Activated gamma-delta T cell (primary cell): ENCODE results near the gene DCBLD1.

ENCODE experiments used
- DNase-seq: peaks from one replicate; lab custom pipeline; 2025; lab: John Stamatoyannopoulos, UW

Gene DCBLD1

DNA sequence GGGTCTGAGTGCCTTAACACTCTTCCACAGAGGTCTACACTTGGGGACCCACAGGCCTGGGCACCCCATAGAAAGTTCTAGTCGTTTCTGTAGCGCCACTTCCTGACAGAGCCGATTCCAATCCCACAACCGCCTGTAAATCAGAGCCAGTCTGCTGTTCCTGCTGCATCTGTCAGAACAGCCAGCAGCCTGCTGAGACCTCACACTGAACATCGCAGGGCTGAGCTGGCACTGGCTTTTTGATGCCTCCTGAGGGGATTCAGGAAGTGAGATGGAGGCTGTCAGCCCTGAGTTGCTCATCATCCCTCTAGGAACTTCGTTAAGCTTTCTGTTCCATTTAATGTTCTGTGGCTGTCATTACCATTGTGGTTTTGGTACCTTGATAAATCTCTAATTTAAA, 48.9 kb downstream of the DCBLD1 start:
- DNase-seq, result no peak

DNA sequence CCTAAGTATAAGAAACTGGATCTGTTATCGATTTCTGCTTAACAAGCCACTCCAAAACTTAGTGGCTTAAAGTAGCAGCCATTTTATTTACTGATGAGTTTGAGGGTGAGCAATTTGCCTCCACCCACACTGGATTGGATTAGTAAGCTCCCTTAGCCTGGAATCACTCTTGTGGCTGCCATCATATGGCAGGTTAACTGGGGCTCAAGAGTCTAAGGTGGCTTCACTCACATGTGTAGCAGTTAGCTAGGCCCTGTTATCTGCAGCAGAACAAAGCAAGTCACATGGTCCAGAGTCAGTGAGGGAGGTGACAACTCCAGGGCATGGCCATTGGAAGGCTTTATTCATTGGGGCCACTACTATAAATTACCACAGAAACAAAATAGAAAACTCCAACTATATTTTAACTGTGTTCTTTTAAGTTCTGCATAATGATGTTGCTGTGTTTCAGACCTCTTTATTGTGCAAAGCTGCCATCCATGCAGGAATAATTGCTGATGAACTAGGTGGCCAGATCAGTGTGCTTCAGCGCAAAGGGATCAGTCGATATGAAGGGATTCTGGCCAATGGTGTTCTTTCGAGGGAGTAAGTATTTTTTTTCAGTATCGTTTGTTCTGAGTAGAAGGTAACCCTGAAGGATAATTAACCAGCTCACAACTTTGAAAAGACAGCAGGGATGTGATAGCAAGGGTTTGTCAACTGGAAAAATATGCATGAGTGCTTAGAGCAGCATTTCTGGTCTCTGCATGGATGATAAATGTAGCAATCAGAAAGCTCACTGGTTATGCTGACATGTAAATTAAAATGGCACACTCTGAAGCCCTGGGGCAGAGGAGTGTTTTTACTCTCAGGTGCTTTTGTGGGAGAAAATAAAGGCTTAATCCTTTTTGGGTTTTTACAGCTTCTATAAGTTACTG, 49.6 kb downstream of the DCBLD1 start:
- no peak for DNase-seq

DNA sequence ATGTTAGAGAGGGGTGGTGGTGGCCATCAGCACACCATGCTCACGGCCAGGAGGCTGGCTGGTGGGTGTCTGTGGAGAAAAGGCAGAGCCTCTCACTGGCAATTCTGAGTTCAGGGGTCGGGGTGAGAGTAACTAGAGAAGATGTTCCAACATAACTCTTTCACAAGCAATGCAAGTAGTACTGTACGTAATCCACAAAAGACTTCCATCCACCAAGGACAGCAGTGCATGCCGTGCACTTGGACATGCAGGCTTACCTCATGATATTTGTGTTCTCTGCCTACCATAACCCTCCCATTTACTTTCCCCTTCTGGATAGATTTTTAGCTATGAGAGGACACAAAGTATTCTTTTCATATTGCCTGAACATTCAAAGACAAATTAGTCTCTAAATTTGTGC, 51.3 kb downstream of the DCBLD1 start:
- DNase-seq, result no peak

DNA sequence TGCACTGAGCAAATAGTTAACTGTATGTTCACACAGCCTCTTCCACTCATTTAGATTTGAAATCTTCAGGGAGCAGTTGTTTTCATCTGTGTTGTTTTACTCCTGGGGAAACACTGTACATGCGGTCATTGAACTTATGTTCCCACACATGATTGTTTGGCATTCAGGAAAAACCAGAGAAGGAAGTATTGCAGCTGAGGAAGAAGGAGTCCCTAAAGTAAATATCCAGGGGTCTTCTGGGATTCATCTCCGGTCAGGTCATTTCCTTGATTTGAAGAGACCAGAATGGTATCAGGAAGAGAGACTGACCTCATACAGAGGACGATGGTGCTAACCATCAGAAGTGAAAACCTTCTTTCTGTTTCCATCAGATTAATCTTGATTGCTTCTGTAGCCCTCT, 52.5 kb downstream of the DCBLD1 start:
- no peak for DNase-seq

DNA sequence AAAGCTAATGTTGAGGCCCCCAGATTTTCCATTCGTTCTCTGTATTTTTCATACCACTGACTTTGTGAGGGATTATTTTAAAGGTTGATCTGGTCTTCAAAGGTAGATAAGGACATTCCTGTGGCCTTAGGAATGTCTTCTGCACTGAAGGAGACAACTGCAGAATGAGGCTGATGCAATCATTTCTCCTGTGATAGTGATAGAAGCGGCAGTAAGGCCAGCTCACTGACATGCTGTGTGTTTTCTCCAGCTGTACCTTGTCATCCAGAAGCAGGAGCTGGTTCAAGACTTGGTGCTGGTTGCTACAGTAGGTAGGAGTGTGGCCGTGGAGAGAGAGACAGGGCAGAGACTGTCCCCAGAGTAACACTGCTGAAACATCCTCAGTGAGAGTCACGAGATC, 53.8 kb downstream of the DCBLD1 start:
- DNase-seq, result no peak

DNA sequence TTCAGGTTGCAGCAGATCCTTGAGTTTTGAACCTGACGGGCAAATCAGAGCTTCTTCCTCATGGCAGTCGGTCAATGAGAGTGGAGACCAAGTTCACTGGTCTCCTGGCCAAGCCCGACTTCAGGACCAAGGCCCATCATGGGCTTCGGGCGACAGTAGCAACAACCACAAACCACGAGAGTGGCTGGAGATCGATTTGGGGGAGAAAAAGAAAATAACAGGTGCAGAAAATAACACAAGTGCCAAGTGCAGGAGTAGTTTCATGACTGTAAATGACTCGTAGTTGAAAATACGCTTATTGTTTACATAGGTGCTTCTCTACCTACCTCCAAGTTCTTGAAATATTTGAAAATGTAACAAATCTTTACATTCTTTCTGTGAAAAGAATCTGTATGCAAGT, 56.1 kb downstream of the DCBLD1 start:
- no peak for DNase-seq

DNA sequence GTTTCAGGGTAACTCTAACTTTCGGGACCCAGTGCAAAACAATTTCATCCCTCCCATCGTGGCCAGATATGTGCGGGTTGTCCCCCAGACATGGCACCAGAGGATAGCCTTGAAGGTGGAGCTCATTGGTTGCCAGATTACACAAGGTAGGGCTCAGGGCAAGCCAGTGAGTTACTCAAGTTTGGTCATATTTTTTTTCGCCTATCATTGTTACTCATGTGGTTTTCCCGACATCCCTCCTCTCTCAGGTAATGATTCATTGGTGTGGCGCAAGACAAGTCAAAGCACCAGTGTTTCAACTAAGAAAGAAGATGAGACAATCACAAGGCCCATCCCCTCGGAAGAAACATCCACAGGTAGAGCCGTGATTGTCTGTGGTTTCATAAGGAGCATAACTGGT, 58.2 kb downstream of the DCBLD1 start:
- no peak for DNase-seq

DNA sequence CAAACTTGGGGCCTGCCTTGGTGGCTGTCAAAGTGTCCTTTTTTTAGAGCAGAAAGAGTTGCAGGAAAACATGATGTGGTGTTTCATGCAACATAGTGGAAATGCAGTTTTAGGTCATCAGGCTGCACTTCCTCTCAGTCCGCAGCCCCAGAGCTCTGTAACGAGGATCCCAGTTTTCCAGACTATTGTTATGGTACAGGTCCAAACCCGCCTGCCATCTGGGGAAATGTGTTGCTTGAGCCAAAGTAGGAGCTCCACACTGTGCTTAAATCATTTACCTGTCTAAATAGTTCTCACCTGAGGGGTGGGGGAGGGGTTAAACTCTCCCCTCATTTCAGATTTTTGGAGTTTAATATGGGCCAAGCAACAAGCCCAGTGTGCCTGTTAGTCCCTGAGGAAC, 60.0 kb downstream of the DCBLD1 start:
- DNase-seq, result no peak

DNA sequence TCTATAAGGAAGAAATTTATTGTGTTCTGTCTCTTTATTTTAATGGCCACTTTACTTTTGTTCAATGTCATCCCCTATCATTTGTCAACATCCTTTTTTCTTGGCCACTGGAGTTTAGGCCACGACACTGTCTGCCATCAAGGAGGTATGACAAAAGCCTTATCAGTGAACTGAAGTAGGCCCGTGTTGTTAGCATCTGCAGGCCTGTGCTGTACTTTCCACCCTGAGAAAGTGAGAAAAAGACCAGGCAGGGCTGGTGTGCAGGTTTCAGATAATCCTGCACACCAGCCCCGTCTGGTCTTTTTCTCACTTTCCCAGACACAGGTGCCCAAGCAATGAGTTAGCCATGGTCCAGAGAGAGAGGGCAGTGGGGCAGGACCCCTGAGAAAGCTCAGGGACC, 62.2 kb downstream of the DCBLD1 start:
- no peak for DNase-seq

DNA sequence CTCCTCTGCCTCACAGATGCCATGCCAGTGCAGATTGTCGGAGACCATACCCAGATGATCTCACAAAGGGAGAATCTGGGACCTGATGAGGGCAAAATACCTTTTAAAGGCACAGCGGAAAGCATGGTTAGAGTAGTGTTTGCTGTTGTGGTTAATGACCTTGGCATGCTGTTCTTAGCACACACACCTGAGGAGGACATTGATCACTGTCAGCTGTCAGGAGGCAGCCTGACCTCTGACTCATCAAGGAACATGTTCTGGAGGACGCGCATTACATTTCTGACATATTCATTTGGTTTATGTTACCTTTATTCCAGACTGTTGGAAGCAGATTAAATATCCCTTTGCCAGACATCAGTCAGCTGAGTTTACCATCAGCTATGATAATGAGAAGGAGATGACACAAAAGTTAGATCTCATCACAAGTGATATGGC, 62.7 kb downstream of the DCBLD1 start:
- no peak for DNase-seq

DNA sequence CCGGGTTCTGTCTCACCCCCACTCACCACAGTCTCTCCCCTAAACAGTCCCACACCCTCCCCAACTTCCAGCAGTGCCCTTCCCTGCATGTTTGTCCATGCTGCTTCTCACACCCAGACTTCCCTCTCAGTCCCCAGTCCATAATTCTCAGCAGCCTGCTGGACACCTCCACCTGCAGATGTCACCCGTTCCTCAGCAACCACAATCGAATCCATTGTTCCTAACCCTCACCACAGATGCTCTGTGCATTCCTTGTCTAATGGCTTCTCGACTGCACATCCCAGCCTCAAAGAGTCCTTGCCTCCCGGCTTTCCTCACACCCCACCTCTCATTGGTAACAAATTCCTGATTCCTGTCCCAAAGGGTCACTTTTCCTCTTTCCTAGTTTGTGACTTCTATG, 64.2 kb downstream of the DCBLD1 start:
- no peak for DNase-seq

DNA sequence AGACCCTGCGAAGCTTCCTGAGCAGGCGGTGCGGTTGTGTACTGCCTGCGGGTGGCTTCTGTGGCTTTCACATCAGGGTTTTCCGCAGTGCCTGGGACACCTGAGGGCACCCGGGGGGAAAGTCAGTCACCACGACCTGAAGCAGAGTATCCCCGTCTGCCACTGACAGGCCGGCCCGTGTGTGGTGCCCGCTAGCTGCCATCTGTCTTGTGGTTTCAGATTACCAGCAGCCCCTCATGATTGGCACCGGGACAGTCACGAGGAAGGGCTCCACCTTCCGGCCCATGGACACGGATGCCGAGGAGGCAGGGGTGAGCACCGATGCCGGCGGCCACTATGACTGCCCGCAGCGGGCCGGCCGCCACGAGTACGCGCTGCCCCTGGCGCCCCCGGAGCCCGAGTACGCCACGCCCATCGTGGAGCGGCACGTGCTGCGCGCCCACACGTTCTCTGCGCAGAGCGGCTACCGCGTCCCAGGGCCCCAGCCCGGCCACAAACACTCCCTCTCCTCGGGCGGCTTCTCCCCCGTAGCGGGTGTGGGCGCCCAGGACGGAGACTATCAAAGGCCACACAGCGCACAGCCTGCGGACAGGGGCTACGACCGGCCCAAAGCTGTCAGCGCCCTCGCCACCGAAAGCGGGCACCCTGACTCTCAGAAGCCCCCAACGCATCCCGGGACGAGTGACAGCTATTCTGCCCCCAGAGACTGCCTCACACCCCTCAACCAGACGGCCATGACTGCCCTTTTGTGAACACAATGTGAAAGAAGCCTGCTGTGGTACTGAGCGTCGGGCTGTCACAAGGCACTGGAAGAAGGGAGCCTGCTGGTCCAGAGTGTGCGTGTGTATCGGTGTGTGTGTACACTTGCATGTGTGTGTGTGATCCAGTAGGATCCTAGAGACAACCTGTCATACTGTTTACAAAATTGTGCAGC, 65.5 kb downstream of the DCBLD1 start:
- DNase-seq, result peak; percentile 47

DNA sequence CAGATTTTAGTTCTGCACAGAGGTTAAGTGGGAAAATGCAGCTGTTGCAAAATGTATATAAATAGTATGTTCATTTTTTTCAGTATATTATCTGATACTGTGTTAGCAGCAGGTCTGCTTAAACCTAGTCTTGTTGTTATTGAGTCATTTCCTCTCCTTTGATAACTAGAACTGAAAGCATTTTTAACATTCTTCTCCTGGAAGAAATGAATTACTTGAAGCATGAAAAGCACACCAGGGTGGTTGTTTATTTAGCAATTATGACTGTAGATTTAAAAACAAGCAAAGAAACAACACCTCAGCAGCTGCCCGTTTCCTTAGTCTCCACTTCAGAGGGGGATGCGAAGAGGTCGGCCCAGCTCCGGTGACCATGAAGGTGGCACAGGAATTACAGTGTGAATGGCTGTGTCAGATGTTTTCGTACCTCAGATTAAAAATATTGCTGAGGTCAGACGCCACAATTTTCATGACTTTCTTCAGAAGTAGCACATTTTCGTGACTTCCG, 66.4 kb downstream of the DCBLD1 start:
- DNase-seq, result no peak

DNA sequence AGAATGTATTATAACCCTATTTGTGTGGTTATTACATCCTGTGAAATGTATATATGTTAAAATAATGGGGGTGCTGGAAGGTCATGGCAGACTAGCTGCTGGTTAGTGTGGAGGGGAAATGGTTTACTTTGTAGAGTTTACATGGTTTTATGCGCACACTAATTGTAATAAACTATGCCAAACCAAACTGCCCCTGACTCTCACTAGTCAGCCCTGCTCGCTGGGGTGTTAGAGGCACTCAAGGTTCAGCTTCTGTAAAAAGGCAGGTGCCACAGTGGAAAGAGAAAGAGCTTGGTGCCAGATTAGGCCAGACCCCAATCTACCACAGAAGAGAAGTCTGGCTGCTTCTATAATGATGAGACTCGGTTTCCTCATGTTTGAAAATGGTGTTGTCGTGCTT, 67.1 kb downstream of the DCBLD1 start:
- DNase-seq, result no peak

DNA sequence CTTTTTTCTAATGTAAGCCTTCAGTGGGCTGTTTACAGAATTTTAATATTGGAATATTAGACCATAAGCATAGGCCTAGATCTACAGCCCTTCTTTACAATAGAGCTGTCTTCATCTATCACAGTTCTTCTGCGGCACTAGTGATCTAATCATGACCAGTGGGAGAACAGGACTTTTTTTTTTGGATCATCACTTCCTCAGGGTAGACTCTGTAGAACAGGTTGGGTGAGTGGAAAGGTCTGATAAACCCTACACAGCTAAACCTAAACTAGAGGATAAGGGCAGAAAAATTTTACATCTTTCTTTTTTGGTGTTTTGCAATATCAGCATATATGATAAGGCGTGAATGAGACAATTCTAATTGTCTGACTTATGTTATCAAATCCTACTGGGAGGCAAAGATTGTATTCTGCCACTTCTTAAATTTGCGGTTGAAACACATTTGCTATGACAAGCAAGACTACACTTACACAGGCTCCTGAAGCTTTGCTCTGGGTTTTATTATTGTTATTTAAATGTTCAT, 67.7 kb downstream of the DCBLD1 start:
- no peak for DNase-seq

DNA sequence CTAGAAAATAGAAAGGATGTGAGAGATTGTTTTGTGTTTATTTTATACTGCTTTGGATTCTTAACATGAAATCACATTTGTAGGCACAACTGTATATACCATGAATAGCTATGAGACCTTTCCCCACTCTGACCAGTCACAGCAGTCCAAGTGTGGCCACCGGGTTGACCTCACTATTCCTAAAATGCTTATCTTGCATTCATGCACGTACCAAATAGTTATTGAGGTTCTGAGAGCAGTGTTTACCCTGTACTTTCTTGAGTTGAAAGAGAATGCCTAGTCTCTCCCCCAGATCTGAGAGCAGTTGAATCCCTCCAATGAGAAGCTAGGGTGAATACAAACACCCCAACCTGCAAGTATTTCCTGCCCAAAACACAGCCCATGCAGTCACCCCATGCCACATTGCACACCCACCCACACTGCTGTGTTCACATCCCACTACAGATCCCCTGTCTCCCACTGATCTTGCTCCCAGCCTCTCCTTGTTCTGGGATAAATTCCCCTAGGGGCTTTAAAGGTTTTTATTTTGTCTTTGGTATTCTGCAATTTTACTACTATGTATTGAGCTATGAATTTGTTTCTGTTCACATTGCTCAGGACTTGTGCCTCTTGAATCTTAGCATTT, 68.3 kb downstream of the DCBLD1 start:
- no peak for DNase-seq

DNA sequence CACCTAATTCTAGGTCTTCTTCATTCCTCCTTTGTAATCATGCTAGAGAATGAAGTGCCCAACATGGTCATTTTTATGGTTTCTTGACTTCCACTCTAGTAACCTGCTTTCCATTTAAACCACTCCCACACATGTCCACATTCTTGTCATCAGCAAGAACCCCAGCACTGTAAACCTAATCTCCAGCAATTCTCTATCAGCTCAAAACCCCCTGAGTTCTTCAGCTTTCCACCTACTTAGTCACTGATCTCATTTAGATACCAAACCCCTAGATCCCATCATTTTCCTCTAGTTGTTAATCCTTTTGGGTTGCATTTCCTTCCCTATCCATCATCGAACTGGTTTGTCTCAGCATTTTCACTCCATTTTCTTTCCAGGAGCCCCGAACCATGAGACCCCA, 70.1 kb downstream of the DCBLD1 start:
- no peak for DNase-seq

DNA sequence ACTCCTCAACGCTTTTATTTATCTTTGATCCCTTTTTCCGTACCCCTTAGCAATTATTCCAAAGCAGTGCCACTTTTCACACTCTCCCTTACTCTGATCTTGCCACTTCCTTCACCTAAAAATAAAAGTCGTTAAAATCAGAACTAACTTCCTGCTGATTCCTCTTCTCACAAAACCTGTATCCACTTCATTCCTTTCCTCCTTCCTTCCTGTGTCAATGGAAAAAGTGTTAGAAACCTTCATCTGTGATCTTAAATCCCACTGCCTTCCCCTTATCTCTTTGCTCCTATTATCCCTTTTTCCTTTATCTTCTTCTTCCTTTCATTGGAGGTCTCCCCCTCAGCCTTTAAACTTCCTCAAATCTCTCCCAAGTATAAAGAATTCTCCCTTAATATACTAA, 70.7 kb downstream of the DCBLD1 start:
- DNase-seq, result no peak

DNA sequence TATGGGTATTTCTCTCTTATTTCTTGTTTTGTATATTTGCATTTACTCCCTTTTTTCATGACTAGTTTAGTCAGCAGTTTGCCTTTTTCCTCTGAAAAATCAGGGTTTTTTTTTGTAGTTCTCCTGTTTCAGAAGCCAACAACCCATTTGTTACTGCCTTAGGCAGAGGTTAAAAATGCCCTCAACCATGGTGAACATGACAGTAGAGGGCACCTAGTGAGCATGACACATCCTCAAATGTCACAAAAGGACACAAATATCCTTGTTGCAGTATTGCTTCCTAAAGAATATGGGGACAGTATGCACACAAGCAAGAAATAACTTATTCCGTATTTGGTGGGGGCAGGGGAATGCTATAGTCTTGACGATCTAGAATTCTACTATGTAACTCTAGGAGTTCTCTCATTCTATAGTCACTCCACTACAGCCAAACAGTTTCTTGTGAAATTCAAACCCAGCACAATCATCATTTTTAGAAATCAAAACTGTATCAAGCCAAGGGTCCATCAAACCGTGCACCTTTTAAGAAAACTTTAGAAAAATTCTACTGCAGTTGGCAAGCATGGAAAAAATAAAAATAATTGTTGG, 72.9 kb downstream of the DCBLD1 start:
- no peak for DNase-seq

DNA sequence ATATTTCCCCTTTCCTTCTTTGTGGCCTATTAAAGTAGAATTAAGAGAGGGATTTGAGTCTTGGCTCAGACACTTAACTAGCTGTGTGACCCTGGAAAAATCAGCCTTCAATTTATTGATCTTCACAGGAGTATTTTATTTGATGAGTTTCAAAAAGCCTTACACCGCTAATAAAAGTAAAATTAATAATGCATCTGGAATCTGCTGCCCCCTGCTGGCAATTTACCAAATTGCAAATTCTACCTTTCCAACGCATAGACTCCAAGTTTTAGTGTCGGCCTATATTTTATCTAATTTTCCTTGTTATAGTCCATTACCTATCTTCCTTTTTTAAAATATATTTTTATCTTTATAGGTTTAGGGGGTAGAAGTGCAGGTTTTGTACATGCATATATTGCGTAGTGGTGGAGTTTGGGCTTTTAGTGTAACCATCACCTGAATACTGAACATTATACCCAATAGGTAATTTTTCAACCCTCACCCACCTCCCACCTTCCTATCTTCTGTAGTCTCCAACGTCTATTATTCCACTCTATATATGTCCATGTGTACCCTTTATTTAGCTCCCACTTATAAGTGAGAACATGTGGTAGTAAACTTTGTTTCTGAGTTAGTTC, 73.5 kb downstream of the DCBLD1 start:
- DNase-seq, result no peak

DNA sequence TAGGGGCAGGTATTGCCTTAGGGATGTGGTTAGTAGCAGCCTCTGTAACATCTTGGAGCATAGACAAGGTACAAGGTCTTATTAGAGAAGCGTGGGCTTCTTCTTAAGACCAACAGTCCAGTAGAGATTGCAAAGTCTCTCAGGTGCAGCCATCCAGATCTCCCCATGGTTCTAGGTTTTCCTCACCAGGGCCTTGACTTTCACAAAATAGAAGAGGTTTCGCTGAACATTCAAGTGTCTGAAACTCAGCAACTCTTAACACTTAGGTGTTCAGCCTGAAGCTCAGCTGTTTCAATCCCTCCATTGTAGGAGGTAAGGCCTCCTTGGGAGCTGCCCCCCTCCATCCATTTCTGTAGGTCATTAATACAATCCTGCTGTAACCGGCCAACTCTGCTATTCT, 75.5 kb downstream of the DCBLD1 start:
- no peak for DNase-seq
